A549 (cell line): ENCODE data around the gene THADA.

Experiments used
- CHD4 ChIP-seq: fragments of 200-600 bp; sonication (generic); IDR thresholded peaks from 2 replicates; pipeline ENCODE4 v1.6.1; 2016; ENCODE audit warnings: antibody characterized with exemption, mild to moderate bottlenecking, borderline replicate concordance
- CTCF ChIP-seq: fragments of >200 bp; sonication (Bioruptor Twin); formaldehyde crosslinking; IDR thresholded peaks from 3 replicates; pipeline ENCODE4 v1.5.1; 2016
- EP300 ChIP-seq, 2 experiments: fragments of >200 bp; sonication (Bioruptor Twin); formaldehyde crosslinking; IDR thresholded peaks; 2 replicates in 1 of 2; 3 replicates in 1 of 2; pipeline ENCODE4 v1.6.1; 2016 to 2017
- JUN ChIP-seq, 2 experiments: fragments of >200 bp; sonication (Bioruptor Twin); formaldehyde crosslinking; IDR thresholded peaks; 2 replicates in 1 of 2; 3 replicates in 1 of 2; pipeline ENCODE4 v1.6.1; 2016 to 2017
- NFE2L2 ChIP-seq: fragments of 150-350 bp; conservative IDR thresholded peaks from 2 replicates; pipeline ENCODE4 v1.6.1; 2014; ENCODE audit warnings: low read length
- NPAS2 ChIP-seq: fragments of 250-450 bp; sonication (Bioruptor Pico); IDR thresholded peaks from 2 replicates; pipeline ENCODE4 v1.8.0; 2022; ENCODE audit warnings: mild to moderate bottlenecking, moderate library complexity, borderline replicate concordance
- POLR2A ChIP-seq: IDR thresholded peaks from 2 replicates; pipeline ENCODE4 v1.6.1; 2012; ENCODE audit warnings: mild to moderate bottlenecking, low read length
- RNF2 ChIP-seq: fragments of 200-600 bp; sonication (generic); IDR thresholded peaks from 2 replicates; pipeline ENCODE4 v1.6.1; 2016; ENCODE audit warnings: low read depth, mild to moderate bottlenecking, antibody characterized with exemption, moderate library complexity, borderline replicate concordance
- ZSCAN20 ChIP-seq: fragments of 250-450 bp; sonication (Bioruptor Pico); IDR thresholded peaks from 2 replicates; pipeline ENCODE4 v1.8.0; 2022; ENCODE audit warnings: mild to moderate bottlenecking, moderate library complexity
- TF ChIP-seq, protein P1 (sequence below): fragments of 250-450 bp; sonication (Bioruptor Pico); IDR thresholded peaks from 2 replicates; pipeline ENCODE4 v1.5.0; 2021; ENCODE audit warnings: mild to moderate bottlenecking, moderate library complexity, borderline replicate concordance
- TF ChIP-seq, protein P2 (sequence below): fragments of 200-600 bp; sonication (generic); IDR thresholded peaks from 2 replicates; pipeline ENCODE4 v1.6.1; 2016; ENCODE audit warnings: antibody characterized with exemption, mild to moderate bottlenecking, moderate library complexity
- TF ChIP-seq, protein P3 (sequence below): fragments of 450-650 bp; IDR thresholded peaks from 2 replicates; pipeline ENCODE4 v1.6.1; 2014; ENCODE audit warnings: antibody characterized with exemption

GRCh38 chr2:43319541-43319940 lies 276.3 kb downstream of the THADA start:
- TF ChIP-seq, protein P1, sequence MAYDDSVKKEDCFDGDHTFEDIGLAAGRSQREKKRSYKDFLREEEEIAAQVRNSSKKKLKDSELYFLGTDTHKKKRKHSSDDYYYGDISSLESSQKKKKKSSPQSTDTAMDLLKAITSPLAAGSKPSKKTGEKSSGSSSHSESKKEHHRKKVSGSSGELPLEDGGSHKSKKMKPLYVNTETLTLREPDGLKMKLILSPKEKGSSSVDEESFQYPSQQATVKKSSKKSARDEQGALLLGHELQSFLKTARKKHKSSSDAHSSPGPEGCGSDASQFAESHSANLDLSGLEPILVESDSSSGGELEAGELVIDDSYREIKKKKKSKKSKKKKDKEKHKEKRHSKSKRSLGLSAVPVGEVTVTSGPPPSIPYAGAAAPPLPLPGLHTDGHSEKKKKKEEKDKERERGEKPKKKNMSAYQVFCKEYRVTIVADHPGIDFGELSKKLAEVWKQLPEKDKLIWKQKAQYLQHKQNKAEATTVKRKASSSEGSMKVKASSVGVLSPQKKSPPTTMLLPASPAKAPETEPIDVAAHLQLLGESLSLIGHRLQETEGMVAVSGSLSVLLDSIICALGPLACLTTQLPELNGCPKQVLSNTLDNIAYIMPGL (CRISPR knock-in tag) = no peak
- TF ChIP-seq RNF2 = no peak
- no peak for TF ChIP-seq CTCF
- TF ChIP-seq, protein P2, sequence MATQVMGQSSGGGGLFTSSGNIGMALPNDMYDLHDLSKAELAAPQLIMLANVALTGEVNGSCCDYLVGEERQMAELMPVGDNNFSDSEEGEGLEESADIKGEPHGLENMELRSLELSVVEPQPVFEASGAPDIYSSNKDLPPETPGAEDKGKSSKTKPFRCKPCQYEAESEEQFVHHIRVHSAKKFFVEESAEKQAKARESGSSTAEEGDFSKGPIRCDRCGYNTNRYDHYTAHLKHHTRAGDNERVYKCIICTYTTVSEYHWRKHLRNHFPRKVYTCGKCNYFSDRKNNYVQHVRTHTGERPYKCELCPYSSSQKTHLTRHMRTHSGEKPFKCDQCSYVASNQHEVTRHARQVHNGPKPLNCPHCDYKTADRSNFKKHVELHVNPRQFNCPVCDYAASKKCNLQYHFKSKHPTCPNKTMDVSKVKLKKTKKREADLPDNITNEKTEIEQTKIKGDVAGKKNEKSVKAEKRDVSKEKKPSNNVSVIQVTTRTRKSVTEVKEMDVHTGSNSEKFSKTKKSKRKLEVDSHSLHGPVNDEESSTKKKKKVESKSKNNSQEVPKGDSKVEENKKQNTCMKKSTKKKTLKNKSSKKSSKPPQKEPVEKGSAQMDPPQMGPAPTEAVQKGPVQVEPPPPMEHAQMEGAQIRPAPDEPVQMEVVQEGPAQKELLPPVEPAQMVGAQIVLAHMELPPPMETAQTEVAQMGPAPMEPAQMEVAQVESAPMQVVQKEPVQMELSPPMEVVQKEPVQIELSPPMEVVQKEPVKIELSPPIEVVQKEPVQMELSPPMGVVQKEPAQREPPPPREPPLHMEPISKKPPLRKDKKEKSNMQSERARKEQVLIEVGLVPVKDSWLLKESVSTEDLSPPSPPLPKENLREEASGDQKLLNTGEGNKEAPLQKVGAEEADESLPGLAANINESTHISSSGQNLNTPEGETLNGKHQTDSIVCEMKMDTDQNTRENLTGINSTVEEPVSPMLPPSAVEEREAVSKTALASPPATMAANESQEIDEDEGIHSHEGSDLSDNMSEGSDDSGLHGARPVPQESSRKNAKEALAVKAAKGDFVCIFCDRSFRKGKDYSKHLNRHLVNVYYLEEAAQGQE = no peak
- TF ChIP-seq, protein P3, sequence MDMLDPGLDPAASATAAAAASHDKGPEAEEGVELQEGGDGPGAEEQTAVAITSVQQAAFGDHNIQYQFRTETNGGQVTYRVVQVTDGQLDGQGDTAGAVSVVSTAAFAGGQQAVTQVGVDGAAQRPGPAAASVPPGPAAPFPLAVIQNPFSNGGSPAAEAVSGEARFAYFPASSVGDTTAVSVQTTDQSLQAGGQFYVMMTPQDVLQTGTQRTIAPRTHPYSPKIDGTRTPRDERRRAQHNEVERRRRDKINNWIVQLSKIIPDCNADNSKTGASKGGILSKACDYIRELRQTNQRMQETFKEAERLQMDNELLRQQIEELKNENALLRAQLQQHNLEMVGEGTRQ = no peak
- no peak for TF ChIP-seq JUN (IDR thresholded peaks at IDR 0.05)
- TF ChIP-seq POLR2A = no peak
- no peak for TF ChIP-seq NPAS2
- no peak for TF ChIP-seq ZSCAN20 (CRISPR knock-in tag)
- TF ChIP-seq CHD4 = no peak
- no peak for TF ChIP-seq NFE2L2
- TF ChIP-seq EP300 (IDR thresholded peaks at IDR 0.05) = no peak
